ENCODE data around the gene PARD6A. TPM values are rescaled to one million over a fixed set of nuclear protein-coding genes. Genes with fewer than 3 reads are reported as not detected.
A peak's percentile ranks its signal among the peaks of the same experiment; 100 is the strongest.

PARD6A gene
- total RNA-seq, 6 experiments from 2014 or later: 0.55 to 1.1 (median 0.86) TPM

DNA sequence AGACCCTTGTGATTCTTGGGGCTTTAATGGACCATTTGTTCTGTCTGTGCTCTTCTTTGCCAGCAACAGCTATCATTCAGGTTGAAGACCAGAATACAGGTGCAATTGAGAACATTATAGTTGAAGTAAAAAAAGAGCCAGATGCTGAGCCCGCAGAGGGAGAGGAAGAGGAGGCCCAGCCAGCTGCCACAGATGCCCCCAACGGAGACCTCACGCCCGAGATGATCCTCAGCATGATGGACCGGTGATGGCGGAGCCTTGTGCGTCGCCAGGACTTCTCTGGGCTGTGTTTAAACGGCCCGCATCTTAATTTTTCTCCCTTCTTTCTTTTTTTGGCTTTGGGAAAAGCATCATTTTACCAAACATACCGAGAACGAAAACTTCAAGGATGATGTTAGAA, 23.1 kb upstream of the PARD6A start:
- H3K9me3 Mint-ChIP-seq: no peaks in the 10 kb centered on the region
- TF ChIP-seq, protein P1, sequence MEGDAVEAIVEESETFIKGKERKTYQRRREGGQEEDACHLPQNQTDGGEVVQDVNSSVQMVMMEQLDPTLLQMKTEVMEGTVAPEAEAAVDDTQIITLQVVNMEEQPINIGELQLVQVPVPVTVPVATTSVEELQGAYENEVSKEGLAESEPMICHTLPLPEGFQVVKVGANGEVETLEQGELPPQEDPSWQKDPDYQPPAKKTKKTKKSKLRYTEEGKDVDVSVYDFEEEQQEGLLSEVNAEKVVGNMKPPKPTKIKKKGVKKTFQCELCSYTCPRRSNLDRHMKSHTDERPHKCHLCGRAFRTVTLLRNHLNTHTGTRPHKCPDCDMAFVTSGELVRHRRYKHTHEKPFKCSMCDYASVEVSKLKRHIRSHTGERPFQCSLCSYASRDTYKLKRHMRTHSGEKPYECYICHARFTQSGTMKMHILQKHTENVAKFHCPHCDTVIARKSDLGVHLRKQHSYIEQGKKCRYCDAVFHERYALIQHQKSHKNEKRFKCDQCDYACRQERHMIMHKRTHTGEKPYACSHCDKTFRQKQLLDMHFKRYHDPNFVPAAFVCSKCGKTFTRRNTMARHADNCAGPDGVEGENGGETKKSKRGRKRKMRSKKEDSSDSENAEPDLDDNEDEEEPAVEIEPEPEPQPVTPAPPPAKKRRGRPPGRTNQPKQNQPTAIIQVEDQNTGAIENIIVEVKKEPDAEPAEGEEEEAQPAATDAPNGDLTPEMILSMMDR (IDR thresholded peaks at IDR 0.05): no peak
- H3K4me3 Mint-ChIP-seq: no peak overlapping the region
- peaks cover 19% of the 10 kb centered on the region for H3K36me3 Mint-ChIP-seq (ENCODE audit: low read depth)
- peaks cover 5% of the 10 kb centered on the region; the same call in 1 of the 2 replicates for H3K4me1 Mint-ChIP-seq (ENCODE audit: low read depth)
- H3K27ac Mint-ChIP-seq: no peak overlapping the region
- H3K27me3 Mint-ChIP-seq (ENCODE audit: insufficient read depth): no peaks in the 10 kb centered on the region; the same call in 1 of the 2 replicates
- no peak for DNase-seq

DNA sequence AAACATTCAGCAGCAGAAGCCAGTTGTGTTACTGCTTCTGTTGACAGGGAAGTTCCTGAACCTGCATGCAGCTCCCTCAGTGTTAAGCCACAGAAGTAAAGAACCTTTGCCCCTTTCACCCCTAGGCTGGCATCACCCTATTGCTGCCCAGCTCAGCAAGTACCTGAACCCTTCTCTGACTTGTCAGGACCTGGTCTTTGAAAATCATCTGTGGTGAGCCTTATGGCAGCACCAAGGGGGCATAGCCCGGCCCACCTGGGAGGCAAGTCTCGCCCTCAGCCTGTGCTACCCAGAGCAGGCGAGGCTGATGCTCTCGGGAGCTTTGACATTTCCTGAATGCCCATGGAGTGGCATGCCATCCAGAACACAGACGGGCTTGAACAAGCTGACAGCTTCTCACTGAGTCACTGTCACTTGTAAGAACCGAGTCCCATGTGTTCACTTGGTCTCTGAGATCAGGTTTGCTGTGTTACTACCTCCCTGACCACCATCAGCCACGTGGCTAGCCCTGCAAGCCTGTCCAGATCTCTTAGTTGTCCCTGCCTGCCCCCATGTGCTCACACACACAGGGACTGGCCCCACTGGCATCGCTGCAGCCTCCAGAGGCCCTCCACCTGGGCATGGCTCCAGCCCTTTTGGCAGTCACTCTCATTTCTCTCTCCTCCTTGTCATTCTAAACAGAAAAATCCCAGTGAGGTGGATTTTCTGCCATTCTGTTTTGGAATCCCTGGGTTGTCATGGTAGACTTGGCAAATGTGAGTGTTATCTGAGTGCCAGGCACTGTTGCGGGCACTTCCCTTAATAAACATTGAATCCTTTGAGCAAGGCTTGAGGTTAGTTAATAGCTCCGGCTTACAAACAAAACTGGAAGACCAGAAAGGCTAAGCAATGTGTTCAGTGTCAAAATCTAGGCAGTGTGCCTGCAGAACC, 18.7 kb upstream of the PARD6A start:
- peaks cover 5% of the 10 kb centered on the region; the same call in 1 of the 2 replicates for H3K4me1 Mint-ChIP-seq (ENCODE audit: low read depth)
- H3K27me3 Mint-ChIP-seq (ENCODE audit: insufficient read depth): peaks cover 17% of the 10 kb centered on the region
- TF ChIP-seq, protein P1 (IDR thresholded peaks at IDR 0.05): no peak
- DNase-seq: peak; percentile 7
- no peaks in the 10 kb centered on the region for H3K9me3 Mint-ChIP-seq
- H3K27ac Mint-ChIP-seq: no peak overlapping the region
- peaks cover 13% of the 10 kb centered on the region for H3K36me3 Mint-ChIP-seq (ENCODE audit: low read depth)
- no peak overlapping the region for H3K4me3 Mint-ChIP-seq

GRCh38 chr16:67644038-67644437, 16.7 kb upstream of the PARD6A start:
- Mint-ChIP-seq H3K9me3 (no peaks in the 10 kb centered on the region), H3K4me1 (ENCODE audit: low read depth) (peaks cover 5% of the 10 kb centered on the region; the same call in 1 of the 2 replicates), H3K36me3 (ENCODE audit: low read depth) (peaks cover 7% of the 10 kb centered on the region), H3K4me3 (no peak overlapping the region), H3K27me3 (ENCODE audit: insufficient read depth) (peaks cover 27% of the 10 kb centered on the region), H3K27ac (no peak overlapping the region)
- TF ChIP-seq, protein P1 (IDR thresholded peaks at IDR 0.05): no peak
- DNase-seq: no peak

DNA sequence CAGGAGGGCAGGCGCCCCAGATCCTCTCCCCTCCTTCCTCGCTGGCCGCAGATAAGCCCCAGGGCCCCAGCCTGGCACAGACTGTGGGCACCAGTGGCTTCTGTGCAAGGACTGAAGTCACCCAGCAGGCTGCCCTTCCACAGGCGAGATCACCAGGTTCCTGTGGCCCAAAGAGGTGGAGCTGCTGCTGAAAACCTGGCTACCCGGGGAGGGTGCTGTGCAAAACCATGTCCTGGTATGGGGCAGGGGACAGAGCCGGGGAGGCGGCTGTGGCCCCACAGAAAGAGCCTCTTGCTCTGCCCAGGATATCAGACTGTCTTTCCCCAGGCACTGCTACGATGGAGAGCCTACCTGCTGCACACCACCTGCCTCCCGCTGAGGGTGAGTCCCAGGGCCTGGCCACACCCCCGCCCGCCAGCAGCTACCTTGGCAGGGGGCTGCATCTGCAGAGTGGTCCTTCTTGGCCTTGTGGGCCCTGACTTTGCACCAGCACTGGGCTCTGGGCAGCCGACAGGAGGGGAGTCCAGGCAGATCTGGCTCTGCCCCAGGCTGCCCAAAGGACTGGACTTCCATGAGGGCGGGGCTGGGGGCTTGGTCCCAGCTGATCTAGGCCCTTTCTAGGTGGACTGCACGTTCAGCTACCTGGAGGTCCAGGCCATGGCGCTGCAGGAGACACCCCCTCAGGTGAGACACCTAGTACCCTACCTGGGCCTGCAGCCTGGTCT, 15.2 kb upstream of the PARD6A start:
- H3K4me3 Mint-ChIP-seq: no peak overlapping the region
- DNase-seq: no peak
- no peaks in the 10 kb centered on the region for H3K36me3 Mint-ChIP-seq (ENCODE audit: low read depth)
- peaks cover 39% of the 10 kb centered on the region for H3K27me3 Mint-ChIP-seq (ENCODE audit: insufficient read depth)
- no peaks in the 10 kb centered on the region for H3K9me3 Mint-ChIP-seq
- no peak overlapping the region for H3K27ac Mint-ChIP-seq
- TF ChIP-seq, protein P1 (IDR thresholded peaks at IDR 0.05): no peak
- peaks cover 5% of the 10 kb centered on the region; the same call in 1 of the 2 replicates for H3K4me1 Mint-ChIP-seq (ENCODE audit: low read depth)

DNA sequence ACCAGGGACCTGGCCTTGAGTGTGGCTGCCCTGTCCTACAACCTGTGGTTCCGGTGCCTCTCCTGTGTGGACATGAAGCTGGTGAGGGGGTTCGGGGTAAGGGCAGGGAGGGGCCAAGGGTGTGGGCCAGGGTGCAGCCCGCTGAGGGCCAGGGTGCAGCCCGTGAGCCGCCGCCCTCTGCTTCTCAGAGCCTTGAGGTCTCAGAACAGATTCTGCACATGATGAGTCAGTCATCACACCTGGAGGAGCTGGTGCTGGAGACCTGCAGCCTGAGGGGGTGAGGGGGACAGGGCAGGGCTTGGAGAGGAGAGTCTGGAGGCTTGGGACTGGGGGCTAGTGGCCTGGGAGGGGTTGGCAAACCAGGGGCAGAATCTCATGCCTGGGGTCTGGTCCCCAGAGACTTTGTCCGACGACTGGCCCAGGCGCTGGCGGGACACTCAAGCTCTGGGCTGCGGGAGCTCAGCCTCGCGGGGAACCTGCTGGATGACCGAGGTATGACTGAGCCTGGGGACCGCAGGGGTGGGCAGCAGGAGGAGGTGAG, 13.6 kb upstream of the PARD6A start:
- H3K36me3 Mint-ChIP-seq (ENCODE audit: low read depth): no peaks in the 10 kb centered on the region
- peaks cover 45% of the 10 kb centered on the region for H3K27me3 Mint-ChIP-seq (ENCODE audit: insufficient read depth)
- no peak for DNase-seq
- H3K9me3 Mint-ChIP-seq: no peaks in the 10 kb centered on the region
- no peak overlapping the region for H3K4me3 Mint-ChIP-seq
- peaks cover 2% of the 10 kb centered on the region; the same call in 1 of the 2 replicates for H3K4me1 Mint-ChIP-seq (ENCODE audit: low read depth)
- H3K27ac Mint-ChIP-seq: no peak overlapping the region
- TF ChIP-seq, protein P1 (IDR thresholded peaks at IDR 0.05): no peak

All from HFFc6 (cell line).